ENCODE results near the gene HDGF. TPM values are rescaled to one million over a fixed set of nuclear protein-coding genes. Genes with fewer than 3 reads are reported as not detected.

Gene HDGF
- total RNA-seq, 1 donor, result 146 TPM

GRCh38 chr1:156700736-156701531 is 50.5 kb downstream of the HDGF start:
- no peak for TF ChIP-seq CTCF (IDR thresholded peaks at IDR 0.05; ENCODE audit: insufficient read depth, low read length)
- no peak for DNase-seq (ENCODE audit: low read depth)
- no peak overlapping the region for H3K4me3 ChIP-seq (ENCODE audit: low read depth, low read length)

- no peak for DNase-seq (ENCODE audit: low read depth)
- H3K4me3 ChIP-seq (ENCODE audit: low read depth, low read length), result no peak overlapping the region
- no peak for TF ChIP-seq CTCF (IDR thresholded peaks at IDR 0.05; ENCODE audit: insufficient read depth, low read length)
Measured at GRCh38 chr1:156698995-156699394, 52.5 kb downstream of the HDGF start.

GRCh38 chr1:156697481-156697880 is 54.0 kb downstream of the HDGF start:
- no peak for TF ChIP-seq CTCF (IDR thresholded peaks at IDR 0.05; ENCODE audit: insufficient read depth, low read length)
- no peak overlapping the region for H3K4me3 ChIP-seq (ENCODE audit: low read depth, low read length)
- no peak for DNase-seq (ENCODE audit: low read depth)

GRCh38 chr1:156696755-156697154 is 54.7 kb downstream of the HDGF start:
- TF ChIP-seq CTCF (IDR thresholded peaks at IDR 0.05; ENCODE audit: insufficient read depth, low read length), result no peak
- no peak for DNase-seq (ENCODE audit: low read depth)
- no peak overlapping the region for H3K4me3 ChIP-seq (ENCODE audit: low read depth, low read length)

- no peak for DNase-seq (ENCODE audit: low read depth)
- no peak for TF ChIP-seq CTCF (IDR thresholded peaks at IDR 0.05; ENCODE audit: insufficient read depth, low read length)
- H3K4me3 ChIP-seq (ENCODE audit: low read depth, low read length), result no peak overlapping the region
Measured at GRCh38 chr1:156694690-156694962, 56.8 kb downstream of the HDGF start.

GRCh38 chr1:156693848-156694689 is 57.4 kb downstream of the HDGF start:
- H3K4me3 ChIP-seq (ENCODE audit: low read depth, low read length), result no peak overlapping the region
- no peak for TF ChIP-seq CTCF (IDR thresholded peaks at IDR 0.05; ENCODE audit: insufficient read depth, low read length)
- no peak for DNase-seq (ENCODE audit: low read depth)
